HCT116 (cell line): ENCODE results near the gene SDF2. TPM values are rescaled to one million over a fixed set of nuclear protein-coding genes. Genes with fewer than 3 reads are reported as not detected.

Experiments used
- ATAC-seq: fragments of 200-7000 bp; cut with Tn5 transposase; 2 replicates; pipeline ENCODE4 v1.9.1; 2020; ENCODE audit warnings: mild to moderate bottlenecking, moderate library complexity
- BruUV-seq: library from RNA; stranded (reverse); fragments of 400-500 nt; replicated peaks from 2 replicates; lab custom pipeline; 2021; lab: Mats Ljungman, UMichigan
- CTCF ChIA-PET: fragments of 300-600 bp; sonication (Branson Sonifier 250); formaldehyde crosslinking; loops from one replicate; lab custom pipeline; 2021; ENCODE audit warnings: antibody characterized with exemption; lab: Charles Lee
- POLR2A ChIA-PET: fragments of 300-600, 350-600 bp; sonication (Branson Sonifier 250); formaldehyde crosslinking; loops from one replicate; lab custom pipeline; 2021; ENCODE audit warnings: antibody characterized with exemption; lab: Charles Lee
- RAD21 ChIA-PET, 2 experiments: fragments of 300-600 bp; sonication (Branson Sonifier 250); formaldehyde crosslinking; loops; one replicate each; lab custom pipeline; 2023; ENCODE audit warnings: low total read pairs in 2 of 2; ENCODE audit not compliant: uncharacterized antibody in 2 of 2, unreplicated experiment in 2 of 2, low non-redundant PET in 1 of 2; lab: Charles Lee
- DNase-seq: peaks from one replicate; pipeline ENCODE4 v3.0.0-alpha.2; 2010; ENCODE audit warnings: low read depth, low spot score
- H2AFZ ChIP-seq: fragments of 200-600 bp; shearing (Covaris generic), sonication (generic); 2 replicates; pipeline ENCODE4 v1.6.1; 2017; ENCODE audit warnings: low read depth, mixed run types, mixed read lengths, antibody characterized with exemption, low read length; ENCODE audit not compliant: poor library complexity, severe bottlenecking
- H3K27ac ChIP-seq: 2 replicates; pipeline ENCODE4 v1.5.1; 2012; ENCODE audit warnings: low read depth, low read length
- H3K27me3 ChIP-seq: fragments of 200-600 bp; sonication (generic); 2 replicates; pipeline ENCODE4 v1.6.1; 2016; ENCODE audit warnings: mixed run types, low read length, mixed read lengths; ENCODE audit not compliant: insufficient read depth
- H3K36me3 ChIP-seq, 2 experiments: fragments of 200-500 bp in 1 of 2; fragments of 200-600 bp in 1 of 2; sonication (Bioruptor generic) in 1 of 2; sonication (generic) in 1 of 2; 2 replicates each; pipeline versions ENCODE4 v1.5.1 to v1.6.1; 2014 to 2016; ENCODE audit warnings: low read length in 2 of 2, inconsistent platforms in 1 of 2, mixed read lengths in 1 of 2, mixed run types in 1 of 2; ENCODE audit not compliant: insufficient read depth in 2 of 2, control insufficient read depth in 1 of 2
- H3K4me1 ChIP-seq, 2 experiments: fragments of 200-600 bp in 1 of 2; sonication (generic) in 1 of 2; 2 replicates each; pipeline versions ENCODE4 v1.5.1 to v1.6.1; 2012 to 2017; ENCODE audit warnings: low read length in 2 of 2, inconsistent platforms in 1 of 2, mild to moderate bottlenecking in 1 of 2, mixed read lengths in 1 of 2, mixed run types in 1 of 2, moderate library complexity in 1 of 2; ENCODE audit not compliant: insufficient read depth in 2 of 2, control insufficient read depth in 1 of 2
- H3K4me2 ChIP-seq: fragments of 200-600 bp; sonication (generic); 2 replicates; pipeline ENCODE4 v1.6.1; 2017; ENCODE audit warnings: mixed run types, low read length, mixed read lengths
- H3K4me3 ChIP-seq, 2 experiments: fragments of 200-600 bp in 1 of 2; sonication (generic) in 1 of 2; replicated peaks in 1 of 2; 2 replicates each; pipeline ENCODE4 v1.5.1; 2011 to 2016; ENCODE audit warnings: low read length in 2 of 2, control low read depth in 1 of 2, low read depth in 1 of 2, mild to moderate bottlenecking in 1 of 2, mixed read lengths in 1 of 2, mixed run types in 1 of 2
- H3K79me2 ChIP-seq: fragments of 200-600 bp; sonication (generic); 2 replicates; pipeline ENCODE4 v1.6.1; 2017; ENCODE audit warnings: mild to moderate bottlenecking, mixed run types, low read length, moderate library complexity, mixed read lengths; ENCODE audit not compliant: insufficient read depth
- H3K9ac ChIP-seq: fragments of 200-600 bp; sonication (generic); 2 replicates; pipeline ENCODE4 v1.6.1; 2016; ENCODE audit warnings: low read length, mixed read lengths
- H3K9me2 ChIP-seq: fragments of 200-600 bp; sonication (generic), shearing (Covaris generic); 2 replicates; pipeline ENCODE4 v1.6.1; 2017; ENCODE audit warnings: mixed run types, mild to moderate bottlenecking, moderate library complexity; ENCODE audit not compliant: insufficient read depth
- H3K9me3 ChIP-seq, 2 experiments: fragments of 200-500 bp in 1 of 2; fragments of 200-600 bp in 1 of 2; sonication (Bioruptor generic) in 1 of 2; sonication (generic) in 1 of 2; 2 replicates each; pipeline ENCODE4 v1.6.1; 2014 to 2017; ENCODE audit warnings: low read length in 2 of 2, mixed read lengths in 2 of 2, inconsistent platforms in 1 of 2, low read depth in 1 of 2, mild to moderate bottlenecking in 1 of 2, mixed run types in 1 of 2, moderate library complexity in 1 of 2; ENCODE audit not compliant: control insufficient read depth in 1 of 2, insufficient read depth in 1 of 2
- H4K20me1 ChIP-seq: fragments of 200-600 bp; sonication (generic), shearing (Covaris generic); 2 replicates; pipeline ENCODE4 v1.6.1; 2017; ENCODE audit warnings: mixed run types, mild to moderate bottlenecking, moderate library complexity; ENCODE audit not compliant: insufficient read depth
- CBX3 ChIP-seq: IDR thresholded peaks from 2 replicates; pipeline ENCODE4 v1.6.1; 2012; ENCODE audit warnings: low read depth
- CEBPB ChIP-seq: IDR thresholded peaks from 2 replicates; pipeline ENCODE4 v1.6.1; 2012; ENCODE audit warnings: low read depth
- EGR1 ChIP-seq: IDR thresholded peaks from 2 replicates; pipeline ENCODE4 v1.6.1; 2012; ENCODE audit warnings: low read depth
- ELF1 ChIP-seq: IDR thresholded peaks from 2 replicates; pipeline ENCODE4 v1.6.1; 2012; ENCODE audit warnings: low read depth, borderline replicate concordance
- EZH2 ChIP-seq: fragments of 200-600 bp; sonication (generic); IDR thresholded peaks from 2 replicates; pipeline ENCODE4 v1.6.1; 2017; ENCODE audit warnings: antibody characterized with exemption, mixed run types
- EZH2phosphoT487 ChIP-seq: fragments of 200-600 bp; IDR thresholded peaks from 2 replicates; pipeline ENCODE4 v1.6.1; 2018; ENCODE audit warnings: antibody characterized with exemption, borderline replicate concordance
- FOSL1 ChIP-seq: IDR thresholded peaks from 2 replicates; pipeline ENCODE4 v1.6.1; 2012; ENCODE audit warnings: low read depth
- POLR2AphosphoS5 ChIP-seq: IDR thresholded peaks from 2 replicates; pipeline ENCODE4 v1.6.1; 2011; ENCODE audit warnings: mild to moderate bottlenecking, low read depth, low read length, moderate library complexity
- RAD21 ChIP-seq: IDR thresholded peaks from 2 replicates; pipeline ENCODE4 v1.6.1; 2012; ENCODE audit warnings: low read depth, mild to moderate bottlenecking
- SIN3A ChIP-seq: IDR thresholded peaks from 2 replicates; pipeline ENCODE4 v1.6.1; 2012; ENCODE audit warnings: low read depth
- SP1 ChIP-seq: IDR thresholded peaks from 2 replicates; pipeline ENCODE4 v1.6.1; 2012; ENCODE audit warnings: low read depth
- SRF ChIP-seq: IDR thresholded peaks from 2 replicates; pipeline ENCODE4 v1.6.1; 2012; ENCODE audit warnings: low read depth
- TCF7L2 ChIP-seq: IDR thresholded peaks from 2 replicates; pipeline ENCODE4 v1.7.0; 2011; ENCODE audit warnings: borderline replicate concordance, inconsistent platforms; ENCODE audit not compliant: insufficient read depth, insufficient read length; ENCODE audit errors: extremely low read depth
- YY1 ChIP-seq: IDR thresholded peaks from 2 replicates; pipeline ENCODE4 v1.6.1; 2011; ENCODE audit warnings: low read length, low read depth, moderate library complexity, mild to moderate bottlenecking; ENCODE audit not compliant: insufficient replicate concordance; ENCODE audit errors: extremely low read depth
- ZFX ChIP-seq: fragments of 450-650 bp; IDR thresholded peaks from 2 replicates; pipeline ENCODE4 v1.6.1; 2017
- intact Hi-C: fragments of 100-400 bp; cut with micrococcal nuclease; formaldehyde crosslinking; loops from 2 replicates; pipeline ENCODE4 v1.10.0; 2022
- total RNA-seq: library from RNA; stranded (reverse); gene quantifications from one replicate; pipeline ENCODE4 v1.2.1, GENCODE V29; 2021; ENCODE audit not compliant: unreplicated experiment
- TF ChIP-seq, protein P1 (sequence below): IDR thresholded peaks from 2 replicates; pipeline ENCODE4 v1.6.1; 2011; ENCODE audit warnings: mild to moderate bottlenecking, low read length, moderate library complexity; ENCODE audit not compliant: insufficient replicate concordance; ENCODE audit errors: extremely low read depth
- TF ChIP-seq, protein P2 (sequence below): IDR thresholded peaks from 2 replicates; pipeline ENCODE4 v1.6.1; 2012; ENCODE audit warnings: low read depth
- TF ChIP-seq, protein P3 (sequence below): IDR thresholded peaks from 2 replicates; pipeline ENCODE4 v1.6.1; 2012
- TF ChIP-seq, protein P4 (sequence below): IDR thresholded peaks from 2 replicates; pipeline ENCODE4 v1.6.1; 2012

SDF2 gene
- total RNA-seq, 1 experiment from 2014 or later = 41.3 TPM

DNA sequence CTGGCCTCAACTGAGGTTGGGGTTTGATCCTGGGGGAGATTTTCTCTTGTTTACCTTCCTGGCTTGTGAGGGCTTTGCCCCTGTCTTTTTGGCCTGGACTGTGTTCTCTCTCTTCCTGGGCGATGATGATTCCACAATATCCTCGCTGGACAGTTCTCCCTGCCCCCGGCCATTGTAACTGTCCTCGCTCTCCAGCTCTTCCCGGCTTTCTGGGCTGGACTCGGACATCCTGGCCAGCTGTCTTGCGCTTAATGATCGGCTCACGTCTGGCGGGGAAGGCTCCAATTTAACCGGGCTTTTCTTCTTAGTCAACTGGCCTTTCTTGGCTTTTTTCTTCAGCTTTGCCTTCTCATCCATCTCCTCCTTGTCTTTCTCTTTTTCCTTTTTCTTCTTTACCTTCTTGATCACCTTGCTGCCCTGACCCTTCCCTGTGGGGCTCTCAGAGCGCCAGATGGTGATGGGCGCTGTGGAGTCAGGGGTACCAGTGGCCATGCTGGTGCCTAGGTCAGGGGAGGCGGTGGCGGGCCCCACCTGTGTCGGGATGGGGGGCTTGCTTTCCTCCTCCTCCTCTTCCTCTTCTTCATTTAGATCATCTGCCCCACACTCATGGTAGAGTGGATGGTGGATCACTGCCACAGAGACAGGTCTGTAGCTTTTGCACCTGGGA, 42.0 kb upstream of the SDF2 start (continued):
- TF ChIP-seq TCF7L2 (no peak), SP1 (no peak), POLR2AphosphoS5 (no peak), YY1 (no peak), FOSL1 (no peak), CBX3 (no peak), EZH2 (no peak)

DNA sequence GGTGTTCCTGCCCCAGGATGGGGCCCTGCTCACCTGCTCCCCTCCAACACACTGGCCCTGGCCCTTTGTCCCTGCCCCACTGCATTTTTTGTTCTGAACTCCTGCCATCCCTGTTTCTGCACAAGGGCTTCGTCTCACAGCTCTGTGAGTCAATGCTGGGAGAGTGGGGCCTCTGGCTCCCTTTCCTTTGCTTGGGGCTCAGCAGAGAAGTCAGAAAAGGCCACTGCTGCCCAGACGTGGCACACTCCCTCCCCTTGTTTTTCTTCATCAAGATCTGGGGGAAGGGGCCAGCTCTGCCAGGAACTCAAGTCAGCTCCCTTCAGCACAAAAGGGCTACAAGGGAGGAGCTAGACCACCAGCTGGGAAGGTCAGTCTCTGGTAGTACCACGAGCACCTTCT, 41.0 kb upstream of the SDF2 start:
- Histone ChIP-seq H3K4me3 (no peak overlapping the region), H3K9me3 (no peaks in the 10 kb centered on the region), H4K20me1 (no peaks in the 10 kb centered on the region), H3K27ac (no peak overlapping the region), H3K27me3 (no peaks in the 10 kb centered on the region), H3K36me3 (peaks cover 34 to 38% of the 10 kb centered on the region in 2 experiments), H2AFZ (no peak overlapping the region), H3K79me2 (no peaks in the 10 kb centered on the region), H3K4me2 (no peak overlapping the region), H3K9ac (no peak overlapping the region), H3K4me1 (no peaks in the 10 kb centered on the region), H3K9me2 (no peaks in the 10 kb centered on the region)
- ChIA-PET POLR2A (interaction anchor here (1.0 kb wide), 1 partner anchor 17 kb away, joined by 3 read pairs; the partner anchor contains the start of gene RPL23A), CTCF (no interaction called here), RAD21 (no interaction called here)
- intact Hi-C loops = no loop called here
- ATAC-seq = no peak
- BruUV-seq = no TSS peak
- DNase-seq = no peak
- TF ChIP-seq, protein P1, sequence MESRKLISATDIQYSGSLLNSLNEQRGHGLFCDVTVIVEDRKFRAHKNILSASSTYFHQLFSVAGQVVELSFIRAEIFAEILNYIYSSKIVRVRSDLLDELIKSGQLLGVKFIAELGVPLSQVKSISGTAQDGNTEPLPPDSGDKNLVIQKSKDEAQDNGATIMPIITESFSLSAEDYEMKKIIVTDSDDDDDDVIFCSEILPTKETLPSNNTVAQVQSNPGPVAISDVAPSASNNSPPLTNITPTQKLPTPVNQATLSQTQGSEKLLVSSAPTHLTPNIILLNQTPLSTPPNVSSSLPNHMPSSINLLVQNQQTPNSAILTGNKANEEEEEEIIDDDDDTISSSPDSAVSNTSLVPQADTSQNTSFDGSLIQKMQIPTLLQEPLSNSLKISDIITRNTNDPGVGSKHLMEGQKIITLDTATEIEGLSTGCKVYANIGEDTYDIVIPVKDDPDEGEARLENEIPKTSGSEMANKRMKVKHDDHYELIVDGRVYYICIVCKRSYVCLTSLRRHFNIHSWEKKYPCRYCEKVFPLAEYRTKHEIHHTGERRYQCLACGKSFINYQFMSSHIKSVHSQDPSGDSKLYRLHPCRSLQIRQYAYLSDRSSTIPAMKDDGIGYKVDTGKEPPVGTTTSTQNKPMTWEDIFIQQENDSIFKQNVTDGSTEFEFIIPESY = no peak
- TF ChIP-seq FOSL1 = no peak
- TF ChIP-seq CEBPB = no peak
- TF ChIP-seq EZH2 = no peak
- no peak for TF ChIP-seq ELF1
- TF ChIP-seq, protein P2, sequence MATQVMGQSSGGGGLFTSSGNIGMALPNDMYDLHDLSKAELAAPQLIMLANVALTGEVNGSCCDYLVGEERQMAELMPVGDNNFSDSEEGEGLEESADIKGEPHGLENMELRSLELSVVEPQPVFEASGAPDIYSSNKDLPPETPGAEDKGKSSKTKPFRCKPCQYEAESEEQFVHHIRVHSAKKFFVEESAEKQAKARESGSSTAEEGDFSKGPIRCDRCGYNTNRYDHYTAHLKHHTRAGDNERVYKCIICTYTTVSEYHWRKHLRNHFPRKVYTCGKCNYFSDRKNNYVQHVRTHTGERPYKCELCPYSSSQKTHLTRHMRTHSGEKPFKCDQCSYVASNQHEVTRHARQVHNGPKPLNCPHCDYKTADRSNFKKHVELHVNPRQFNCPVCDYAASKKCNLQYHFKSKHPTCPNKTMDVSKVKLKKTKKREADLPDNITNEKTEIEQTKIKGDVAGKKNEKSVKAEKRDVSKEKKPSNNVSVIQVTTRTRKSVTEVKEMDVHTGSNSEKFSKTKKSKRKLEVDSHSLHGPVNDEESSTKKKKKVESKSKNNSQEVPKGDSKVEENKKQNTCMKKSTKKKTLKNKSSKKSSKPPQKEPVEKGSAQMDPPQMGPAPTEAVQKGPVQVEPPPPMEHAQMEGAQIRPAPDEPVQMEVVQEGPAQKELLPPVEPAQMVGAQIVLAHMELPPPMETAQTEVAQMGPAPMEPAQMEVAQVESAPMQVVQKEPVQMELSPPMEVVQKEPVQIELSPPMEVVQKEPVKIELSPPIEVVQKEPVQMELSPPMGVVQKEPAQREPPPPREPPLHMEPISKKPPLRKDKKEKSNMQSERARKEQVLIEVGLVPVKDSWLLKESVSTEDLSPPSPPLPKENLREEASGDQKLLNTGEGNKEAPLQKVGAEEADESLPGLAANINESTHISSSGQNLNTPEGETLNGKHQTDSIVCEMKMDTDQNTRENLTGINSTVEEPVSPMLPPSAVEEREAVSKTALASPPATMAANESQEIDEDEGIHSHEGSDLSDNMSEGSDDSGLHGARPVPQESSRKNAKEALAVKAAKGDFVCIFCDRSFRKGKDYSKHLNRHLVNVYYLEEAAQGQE = no peak
- no peak for TF ChIP-seq RAD21
- TF ChIP-seq, protein P3, sequence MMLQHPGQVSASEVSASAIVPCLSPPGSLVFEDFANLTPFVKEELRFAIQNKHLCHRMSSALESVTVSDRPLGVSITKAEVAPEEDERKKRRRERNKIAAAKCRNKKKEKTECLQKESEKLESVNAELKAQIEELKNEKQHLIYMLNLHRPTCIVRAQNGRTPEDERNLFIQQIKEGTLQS = no peak
- TF ChIP-seq YY1 = no peak
- no peak for TF ChIP-seq ZFX
- TF ChIP-seq EZH2phosphoT487 = no peak
- TF ChIP-seq POLR2AphosphoS5 = no peak
- no peak for TF ChIP-seq SRF
- TF ChIP-seq CBX3 = no peak
- TF ChIP-seq, protein P4, sequence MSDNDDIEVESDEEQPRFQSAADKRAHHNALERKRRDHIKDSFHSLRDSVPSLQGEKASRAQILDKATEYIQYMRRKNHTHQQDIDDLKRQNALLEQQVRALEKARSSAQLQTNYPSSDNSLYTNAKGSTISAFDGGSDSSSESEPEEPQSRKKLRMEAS = no peak
- no peak for TF ChIP-seq SP1
- TF ChIP-seq SIN3A = no peak
- no peak for TF ChIP-seq EGR1
